Effector memory CD8-positive, alpha-beta T cell (primary cell): ENCODE measurements around the gene OLFML2A.

Experiments
- ATAC-seq: fragments of 150-1000 bp; cut with Tn5 transposase; replicated peaks from 2 replicates; pipeline ENCODE4 v1.10.0; 2021; ENCODE audit warnings: mild to moderate bottlenecking, moderate library complexity
- DNase-seq, 3 experiments: peaks; one replicate each; pipeline ENCODE4 v3.0.0; 2021
- H3K27ac Mint-ChIP-seq, 2 donors: one replicate each; pipeline ENCODE4 v1.8.0; 2022; ENCODE audit warnings: mild to moderate bottlenecking in 2 of 2, mixed read lengths in 2 of 2, moderate library complexity in 2 of 2
- H3K27me3 Mint-ChIP-seq, 2 donors: one replicate each; pipeline ENCODE4 v1.8.0; 2022; ENCODE audit warnings: mixed read lengths in 2 of 2
- H3K36me3 Mint-ChIP-seq: one replicate; pipeline ENCODE4 v1.8.0; 2022; ENCODE audit warnings: mild to moderate bottlenecking, moderate library complexity, mixed read lengths; ENCODE audit not compliant: insufficient read depth
- H3K4me1 Mint-ChIP-seq, 2 donors: one replicate each; pipeline ENCODE4 v1.8.0; 2022; ENCODE audit warnings: low read depth in 2 of 2, mixed read lengths in 2 of 2
- H3K4me3 Mint-ChIP-seq, 2 donors: one replicate each; pipeline ENCODE4 v1.8.0; 2022; ENCODE audit warnings: mild to moderate bottlenecking in 2 of 2, mixed read lengths in 2 of 2, moderate library complexity in 2 of 2
- H3K9me3 Mint-ChIP-seq, 2 donors: one replicate each; pipeline ENCODE4 v1.8.0; 2022; ENCODE audit warnings: mixed read lengths in 2 of 2

OLFML2A gene

GRCh38 chr9:124801356-124801755 is 24.4 kb downstream of the OLFML2A start:
- no peak for DNase-seq
- Mint-ChIP-seq H3K4me3 (no peak overlapping the region), H3K27ac (no peak overlapping the region), H3K4me1 (no peaks in the 10 kb centered on the region), H3K27me3 (peaks cover 0 to 32% of the 10 kb centered on the region in 2 donors), H3K36me3 (no peaks in the 10 kb centered on the region), H3K9me3 (no peaks in the 10 kb centered on the region)
- ATAC-seq: no peak

DNA sequence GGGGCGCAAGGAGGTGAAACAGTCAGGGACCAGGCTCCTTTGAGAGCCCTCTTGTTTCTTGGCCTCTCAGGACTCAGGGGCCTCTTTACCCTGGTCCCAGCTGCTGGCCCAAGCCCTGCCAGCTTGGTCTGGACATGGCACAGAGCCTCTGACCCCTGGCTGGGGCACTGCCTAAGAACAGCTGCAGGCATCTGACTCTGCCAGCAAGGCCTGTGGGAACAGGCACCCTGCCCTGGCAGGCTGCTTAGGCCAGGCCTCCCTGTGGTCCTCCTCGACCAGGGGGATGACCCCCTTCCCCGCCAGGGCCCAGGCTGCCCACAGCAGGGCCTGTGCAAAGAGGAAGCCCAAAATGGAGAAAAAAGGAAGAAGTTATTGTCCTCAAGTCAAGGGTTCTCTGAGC is 25.5 kb downstream of the OLFML2A start:
- no peaks in the 10 kb centered on the region for H3K9me3 Mint-ChIP-seq
- no peak overlapping the region for H3K4me3 Mint-ChIP-seq
- H3K27me3 Mint-ChIP-seq: peaks cover 3 to 33% of the 10 kb centered on the region in 2 donors
- no peaks in the 10 kb centered on the region for H3K4me1 Mint-ChIP-seq
- H3K27ac Mint-ChIP-seq: no peak overlapping the region
- ATAC-seq: no peak
- no peaks in the 10 kb centered on the region for H3K36me3 Mint-ChIP-seq
- DNase-seq: no peak

DNA sequence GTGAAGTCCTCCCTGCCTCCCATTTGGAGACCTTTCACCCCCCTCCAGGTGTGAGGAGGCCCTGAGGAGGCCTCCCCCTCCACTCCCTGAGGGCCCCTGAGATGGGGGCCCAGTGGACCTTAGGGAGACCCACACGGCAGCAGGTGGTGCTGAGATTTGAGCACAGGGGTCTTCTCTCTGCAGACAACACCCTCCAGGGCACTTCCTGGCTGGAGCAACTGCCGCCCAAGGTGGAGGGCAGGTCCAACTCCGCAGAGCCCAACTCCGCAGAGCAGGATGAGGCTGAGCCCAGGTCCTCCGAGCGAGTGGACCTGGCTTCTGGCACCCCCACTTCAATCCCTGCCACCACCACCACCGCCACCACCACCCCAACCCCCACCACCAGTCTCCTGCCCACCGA is 27.0 kb downstream of the OLFML2A start:
- no peak for DNase-seq
- H3K4me1 Mint-ChIP-seq: no peaks in the 10 kb centered on the region
- H3K27me3 Mint-ChIP-seq: peaks cover 13 to 40% of the 10 kb centered on the region in 2 donors
- no peaks in the 10 kb centered on the region for H3K9me3 Mint-ChIP-seq
- H3K27ac Mint-ChIP-seq: no peak overlapping the region
- H3K4me3 Mint-ChIP-seq: no peak overlapping the region
- ATAC-seq: no peak
- no peaks in the 10 kb centered on the region for H3K36me3 Mint-ChIP-seq

DNA sequence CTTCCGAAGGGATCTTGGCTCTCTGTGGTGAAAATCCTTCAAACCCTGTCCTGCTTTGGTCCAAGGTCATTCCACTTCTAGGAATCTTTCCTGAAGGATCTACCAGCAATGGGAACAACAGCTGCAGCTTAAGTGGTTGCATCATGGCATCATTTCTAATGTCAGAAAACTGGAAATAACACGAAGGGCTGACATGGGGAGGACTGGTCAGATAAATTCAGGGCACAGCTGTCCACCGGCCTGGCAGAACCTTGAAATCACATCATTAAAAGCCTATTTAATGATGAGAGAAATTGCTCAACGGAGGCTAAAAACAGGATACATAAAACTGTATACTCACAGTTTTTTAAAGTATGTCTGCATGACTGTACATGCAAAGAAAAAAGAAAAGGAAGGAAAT is 28.3 kb downstream of the OLFML2A start:
- DNase-seq (no peak), ATAC-seq (no peak)
- no peaks in the 10 kb centered on the region for H3K36me3 Mint-ChIP-seq
- H3K4me3 Mint-ChIP-seq: no peak overlapping the region
- H3K4me1 Mint-ChIP-seq: no peaks in the 10 kb centered on the region
- H3K27me3 Mint-ChIP-seq: peaks cover 13 to 30% of the 10 kb centered on the region in 2 donors
- H3K9me3 Mint-ChIP-seq: no peaks in the 10 kb centered on the region
- H3K27ac Mint-ChIP-seq: no peak overlapping the region

DNA sequence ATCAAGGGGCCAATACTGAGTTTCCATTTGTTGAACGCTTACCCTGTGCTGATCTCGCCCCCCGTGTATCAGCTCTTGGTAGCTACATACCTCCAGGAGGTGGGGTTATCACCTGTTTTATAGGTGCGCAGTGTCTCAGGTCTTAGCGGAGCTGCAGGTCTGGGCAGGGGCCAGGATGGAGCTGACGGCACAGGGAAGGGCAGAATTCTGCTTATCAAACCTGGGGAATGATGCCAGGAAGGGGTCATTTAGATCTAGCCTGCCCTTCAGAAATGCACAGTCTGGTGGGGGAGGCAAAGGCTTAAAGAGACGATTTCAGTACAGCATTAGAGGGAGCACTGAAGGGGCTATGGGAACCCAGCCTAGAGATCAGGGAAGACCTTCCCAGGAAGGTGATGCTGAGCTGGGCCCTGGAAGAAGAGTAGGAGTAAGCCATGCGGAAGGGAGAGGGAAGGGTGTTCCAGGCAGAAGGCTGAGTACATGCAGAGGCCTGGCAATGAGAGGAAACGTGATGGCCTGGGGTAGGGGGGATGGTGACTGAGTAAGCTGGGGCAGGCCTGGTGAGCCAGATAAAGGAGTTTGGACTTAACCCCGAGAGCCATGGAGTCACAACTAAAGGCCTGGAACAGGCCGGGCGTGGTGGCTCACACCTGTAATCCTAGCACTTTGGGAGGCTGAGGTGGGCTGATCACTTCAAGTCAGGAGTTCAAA is 31.5 kb downstream of the OLFML2A start:
- DNase-seq (no peak), ATAC-seq (no peak)
- Mint-ChIP-seq H3K4me3 (no peak overlapping the region), H3K4me1 (no peaks in the 10 kb centered on the region), H3K9me3 (no peaks in the 10 kb centered on the region), H3K27ac (no peak overlapping the region), H3K27me3 (peaks cover 13 to 20% of the 10 kb centered on the region in 2 donors), H3K36me3 (no peaks in the 10 kb centered on the region)

GRCh38 chr9:124809211-124809610 is 32.3 kb downstream of the OLFML2A start:
- Mint-ChIP-seq H3K27ac (no peak overlapping the region), H3K4me1 (no peaks in the 10 kb centered on the region), H3K27me3 (peaks cover 13 to 23% of the 10 kb centered on the region in 2 donors), H3K4me3 (no peak overlapping the region), H3K36me3 (no peaks in the 10 kb centered on the region), H3K9me3 (no peaks in the 10 kb centered on the region)
- DNase-seq (no peak), ATAC-seq (no peak)

DNA sequence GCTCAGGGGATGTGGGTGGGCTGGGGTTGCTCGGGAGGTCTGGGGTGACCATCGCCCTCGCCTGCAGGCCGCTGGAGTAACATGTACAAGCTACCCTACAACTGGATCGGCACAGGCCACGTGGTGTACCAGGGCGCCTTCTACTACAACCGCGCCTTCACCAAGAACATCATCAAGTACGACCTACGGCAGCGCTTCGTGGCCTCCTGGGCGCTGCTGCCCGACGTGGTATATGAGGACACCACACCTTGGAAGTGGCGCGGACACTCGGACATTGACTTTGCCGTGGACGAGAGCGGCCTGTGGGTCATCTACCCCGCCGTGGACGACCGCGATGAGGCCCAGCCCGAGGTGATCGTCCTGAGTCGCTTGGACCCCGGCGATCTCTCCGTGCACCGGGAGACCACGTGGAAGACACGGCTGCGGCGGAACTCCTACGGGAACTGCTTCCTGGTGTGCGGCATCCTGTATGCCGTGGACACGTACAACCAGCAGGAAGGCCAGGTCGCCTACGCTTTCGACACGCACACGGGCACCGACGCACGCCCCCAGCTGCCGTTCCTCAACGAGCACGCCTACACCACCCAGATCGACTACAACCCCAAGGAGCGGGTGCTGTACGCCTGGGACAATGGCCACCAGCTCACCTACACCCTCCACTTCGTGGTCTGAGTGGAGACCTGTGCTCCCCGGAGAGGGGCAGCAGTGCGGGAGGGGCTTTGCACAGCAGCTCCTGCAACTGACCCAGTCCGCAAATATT is 33.0 kb downstream of the OLFML2A start:
- H3K9me3 Mint-ChIP-seq: no peaks in the 10 kb centered on the region
- no peaks in the 10 kb centered on the region for H3K36me3 Mint-ChIP-seq
- peaks cover 13 to 26% of the 10 kb centered on the region in 2 donors for H3K27me3 Mint-ChIP-seq
- no peak overlapping the region for H3K27ac Mint-ChIP-seq
- no peak for ATAC-seq
- no peak for DNase-seq
- H3K4me3 Mint-ChIP-seq: no peak overlapping the region
- H3K4me1 Mint-ChIP-seq: no peaks in the 10 kb centered on the region

GRCh38 chr9:124810663-124811355 is 33.9 kb downstream of the OLFML2A start:
- H3K4me3 Mint-ChIP-seq: no peak overlapping the region
- H3K4me1 Mint-ChIP-seq: no peaks in the 10 kb centered on the region
- DNase-seq: no peak
- no peaks in the 10 kb centered on the region for H3K9me3 Mint-ChIP-seq
- no peak overlapping the region for H3K27ac Mint-ChIP-seq
- H3K27me3 Mint-ChIP-seq: peaks cover 13 to 32% of the 10 kb centered on the region in 2 donors
- no peak for ATAC-seq
- H3K36me3 Mint-ChIP-seq: no peaks in the 10 kb centered on the region

GRCh38 chr9:124812441-124812876 is 35.5 kb downstream of the OLFML2A start:
- Mint-ChIP-seq H3K4me3 (no peak overlapping the region), H3K9me3 (no peaks in the 10 kb centered on the region), H3K4me1 (no peaks in the 10 kb centered on the region), H3K36me3 (no peaks in the 10 kb centered on the region), H3K27ac (no peak overlapping the region), H3K27me3 (peaks cover 10 to 42% of the 10 kb centered on the region in 2 donors)
- ATAC-seq (no peak), DNase-seq (no peak)

GRCh38 chr9:124813041-124813440 is 36.1 kb downstream of the OLFML2A start:
- no peak for DNase-seq
- Mint-ChIP-seq H3K27ac (no peak overlapping the region), H3K9me3 (no peaks in the 10 kb centered on the region), H3K4me3 (no peak overlapping the region), H3K36me3 (no peaks in the 10 kb centered on the region), H3K4me1 (no peaks in the 10 kb centered on the region), H3K27me3 (peaks cover 7 to 42% of the 10 kb centered on the region in 2 donors)
- ATAC-seq: no peak

- H3K27ac Mint-ChIP-seq: no peak overlapping the region
- DNase-seq: no peak
Measured at GRCh38 chr9:124813501-124814163, 36.7 kb downstream of the OLFML2A start.

DNA sequence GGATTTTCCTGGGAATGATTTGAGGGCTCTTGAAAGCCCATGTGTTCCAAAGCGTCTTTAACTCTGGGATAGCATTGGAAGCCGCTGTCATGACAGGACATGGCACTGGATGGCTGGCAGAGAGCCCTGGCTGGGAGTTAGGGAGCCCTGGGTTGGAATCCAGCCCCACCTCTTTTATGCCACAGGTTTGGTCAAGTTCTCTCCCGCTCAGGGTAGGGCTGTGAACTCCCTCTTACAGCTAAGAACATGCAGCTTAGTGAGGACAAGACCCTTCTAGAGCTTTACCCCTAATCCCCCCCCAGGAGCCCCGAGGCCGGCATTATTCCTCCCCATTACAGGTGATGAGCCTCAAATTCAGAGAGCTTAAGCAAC is 37.2 kb downstream of the OLFML2A start:
- no peak overlapping the region for H3K4me3 Mint-ChIP-seq
- no peak overlapping the region for H3K27ac Mint-ChIP-seq
- H3K9me3 Mint-ChIP-seq: no peaks in the 10 kb centered on the region
- no peak for DNase-seq
- no peaks in the 10 kb centered on the region for H3K4me1 Mint-ChIP-seq
- no peak for ATAC-seq
- no peaks in the 10 kb centered on the region for H3K36me3 Mint-ChIP-seq
- H3K27me3 Mint-ChIP-seq: peaks cover 0 to 44% of the 10 kb centered on the region in 2 donors

More at GRCh38 chr9:124813501-124814163, 36.7 kb downstream of the OLFML2A start:
- Mint-ChIP-seq H3K27me3 (peaks cover under 1 to 42% of the 10 kb centered on the region in 2 donors), H3K4me3 (no peak overlapping the region), H3K36me3 (no peaks in the 10 kb centered on the region), H3K4me1 (no peaks in the 10 kb centered on the region), H3K9me3 (no peaks in the 10 kb centered on the region)
- no peak for ATAC-seq

DNA sequence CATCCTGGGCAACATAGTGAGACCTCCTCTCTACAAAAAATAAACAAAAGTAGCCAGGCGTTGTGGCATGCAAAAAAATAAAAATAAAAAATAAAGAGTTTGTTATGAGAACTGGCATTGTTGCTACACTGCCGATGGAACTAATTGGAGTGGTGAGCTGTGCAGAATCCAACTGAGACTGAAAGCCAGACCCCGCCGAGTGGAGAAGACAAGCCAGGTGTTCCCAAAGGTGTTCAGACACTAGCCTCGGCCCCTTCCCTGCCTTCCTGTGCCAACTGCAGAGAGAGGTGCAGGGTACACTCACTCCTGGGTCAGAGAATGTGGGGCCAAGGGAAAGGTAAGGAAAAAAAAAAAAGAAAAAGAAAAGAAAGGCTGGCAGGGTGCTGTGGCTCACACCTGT is 38.7 kb downstream of the OLFML2A start:
- no peak for ATAC-seq
- no peaks in the 10 kb centered on the region for H3K4me1 Mint-ChIP-seq
- no peaks in the 10 kb centered on the region for H3K9me3 Mint-ChIP-seq
- no peak overlapping the region for H3K27ac Mint-ChIP-seq
- no peak for DNase-seq
- H3K27me3 Mint-ChIP-seq: peaks cover 8 to 58% of the 10 kb centered on the region in 2 donors
- no peak overlapping the region for H3K4me3 Mint-ChIP-seq
- H3K36me3 Mint-ChIP-seq: no peaks in the 10 kb centered on the region
